Right lobe of liver (tissue), 4 donors: ENCODE measurements around the gene ANKRD37.

Experiments
- CTCF ChIP-seq, 4 donors: fragments of 200-600 bp in 3 of 4; fragments of 450-650 bp in 1 of 4; IDR thresholded peaks; one replicate each; pipeline versions ENCODE4 v1.5.1 to v1.8.0; 2016 to 2022; ENCODE audit warnings: antibody characterized with exemption in 4 of 4, mild to moderate bottlenecking in 2 of 4
- POLR2A ChIP-seq: fragments of 450-650 bp; IDR thresholded peaks from one replicate; pipeline ENCODE4 v1.6.1; 2017; ENCODE audit warnings: antibody characterized with exemption, mild to moderate bottlenecking
- donor health status: DM: no; HTN: no; CAD: no.
- donor health status: DM: no; HTN: no; CAD: no.
- donor health status: DM: no; HTN: yes; CAD: no.

DNA sequence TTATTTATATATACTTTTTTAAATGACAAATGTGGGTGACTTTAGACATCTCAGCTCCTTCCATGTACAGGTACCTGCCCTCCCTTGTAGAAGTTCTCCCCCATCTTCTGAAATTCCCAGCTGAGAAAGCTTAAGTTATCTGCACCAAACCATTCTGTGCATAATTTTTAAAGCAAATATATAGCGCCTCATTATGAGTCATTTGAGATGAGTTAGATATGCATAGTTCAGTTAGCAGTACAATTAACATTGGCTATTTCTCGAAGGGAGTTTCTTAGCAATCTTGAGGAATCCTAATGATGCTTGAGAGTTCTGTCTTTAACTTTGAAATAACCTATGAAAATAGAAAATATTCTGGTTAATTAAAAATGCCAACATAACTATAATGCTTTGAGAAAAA is 48.6 kb downstream of the ANKRD37 start:
- TF ChIP-seq POLR2A (no peak), CTCF (IDR thresholded peaks at IDR 0.05) (no peak)
